AG04450 (cell line): ENCODE measurements around the gene GRM4. TPM values are rescaled to one million over a fixed set of nuclear protein-coding genes. Genes with fewer than 3 reads are reported as not detected.

Source experiments
- CTCF ChIA-PET: fragments of 300-600, 350-600 bp; formaldehyde crosslinking; extraction: SDS; loops from one replicate; lab custom pipeline; 2022; ENCODE audit warnings: antibody characterized with exemption, inconsistent platforms; lab: Charles Lee
- POLR2A ChIA-PET: fragments of 350-600 bp; formaldehyde crosslinking; extraction: SDS; loops from one replicate; lab custom pipeline; 2021; ENCODE audit warnings: antibody characterized with exemption, inconsistent platforms; lab: Yijun Ruan, JAX
- DNase-seq: peaks from one replicate; pipeline ENCODE4 v3.0.0-alpha.2; 2011; ENCODE audit warnings: low read depth, low spot score
- H3K27ac ChIP-seq: one replicate; pipeline ENCODE4 v1.5.1; 2012; ENCODE audit warnings: low read depth, low read length, control low read depth
- H3K27me3 ChIP-seq: one replicate; pipeline ENCODE4 v1.6.0; 2012; ENCODE audit warnings: low read length; ENCODE audit not compliant: control insufficient read depth, insufficient read depth
- H3K4me3 ChIP-seq: 2 replicates; pipeline ENCODE4 v1.5.1; 2011; ENCODE audit warnings: mild to moderate bottlenecking, low read depth, low read length, control low read depth
- H3K9me3 ChIP-seq: 2 replicates; pipeline ENCODE4 v1.5.1; 2012; ENCODE audit warnings: low read length; ENCODE audit not compliant: control insufficient read depth, insufficient read depth
- CTCF ChIP-seq: IDR thresholded peaks from 2 replicates; pipeline ENCODE4 v1.5.1; 2011; ENCODE audit warnings: low read depth, low read length, control low read depth, inconsistent platforms
- polyA plus RNA-seq: library from polyadenylated mRNA; depleted of rRNA; stranded (reverse); fragments of >200 nt; gene quantifications from 2 replicates; pipeline ENCODE4 v1.2.3, GENCODE V29; 2011

The GRM4 gene
- polyA plus RNA-seq, 1 experiment = not detected

GRCh38 chr6:34143196-34143883 is 2.5 kb downstream of the GRM4 start:
- H3K4me3 ChIP-seq = no peak overlapping the region
- H3K27me3 ChIP-seq = peaks cover 72% of the 10 kb centered on the region
- no peak overlapping the region for H3K27ac ChIP-seq
- CTCF ChIA-PET = interaction anchor here (0.8 kb wide), 1 partner anchor 432 kb away, joined by 5 read pairs; the partner anchor contains the start of gene UQCC2
- DNase-seq = no peak
- no peak for TF ChIP-seq CTCF
- POLR2A ChIA-PET = no interaction called here
- H3K9me3 ChIP-seq = no peaks in the 10 kb centered on the region; the same call in 1 of the 2 replicates

- CTCF ChIA-PET = interaction anchor here (0.8 to 1.3 kb wide), 2 partner anchors 13 to 431 kb away, joined by 3 to 5 read pairs; partner anchors contain the start of gene UQCC2
Measured at GRCh38 chr6:34142061-34142998, 3.6 kb downstream of the GRM4 start.

GRCh38 chr6:34140075-34140474 is 5.8 kb downstream of the GRM4 start:
- TF ChIP-seq CTCF = no peak
- Histone ChIP-seq H3K27me3 (peaks cover 76% of the 10 kb centered on the region), H3K27ac (no peak overlapping the region), H3K4me3 (no peak overlapping the region), H3K9me3 (no peaks in the 10 kb centered on the region; the same call in 1 of the 2 replicates)
- DNase-seq = no peak
- POLR2A ChIA-PET = no interaction called here
- CTCF ChIA-PET = no interaction called here

More at GRCh38 chr6:34142061-34142998, 3.6 kb downstream of the GRM4 start:
- H3K4me3 ChIP-seq = no peak overlapping the region
- no peak overlapping the region for H3K27ac ChIP-seq
- H3K27me3 ChIP-seq = peaks cover 76% of the 10 kb centered on the region
- H3K9me3 ChIP-seq = no peaks in the 10 kb centered on the region; the same call in 1 of the 2 replicates
- TF ChIP-seq CTCF = no peak
- no peak for DNase-seq
- POLR2A ChIA-PET = no interaction called here

- CTCF ChIA-PET = no interaction called here
Measured at GRCh38 chr6:34138914-34139510, 6.9 kb downstream of the GRM4 start.

More at GRCh38 chr6:34138914-34139510, 6.9 kb downstream of the GRM4 start:
- peaks cover 72% of the 10 kb centered on the region for H3K27me3 ChIP-seq
- no peak for DNase-seq
- POLR2A ChIA-PET = no interaction called here
- no peak overlapping the region for H3K4me3 ChIP-seq
- H3K27ac ChIP-seq = no peak overlapping the region
- no peak for TF ChIP-seq CTCF
- H3K9me3 ChIP-seq = no peaks in the 10 kb centered on the region; the same call in 1 of the 2 replicates
